GM23338 (cell line): ENCODE data around the gene MRPS34.

Experiments used
- CREB1 ChIP-seq: fragments of 250-450 bp; sonication (Bioruptor Pico); IDR thresholded peaks from 2 replicates; pipeline ENCODE4 v1.5.0; 2020; ENCODE audit warnings: low read depth, mild to moderate bottlenecking, moderate library complexity
- EZH2 ChIP-seq: fragments of 200-600 bp; sonication (generic); IDR thresholded peaks from one replicate; pipeline ENCODE4 v1.8.0; 2017; ENCODE audit warnings: antibody characterized with exemption, mild to moderate bottlenecking, low read depth; ENCODE audit not compliant: unreplicated experiment
- EZH2phosphoT487 ChIP-seq: fragments of 200-600 bp; sonication (generic); IDR thresholded peaks from one replicate; pipeline ENCODE4 v1.8.1; 2018; ENCODE audit warnings: antibody characterized with exemption; ENCODE audit not compliant: unreplicated experiment
- JUNB ChIP-seq: IDR thresholded peaks from one replicate; pipeline ENCODE4 v1.6.1; 2016; ENCODE audit warnings: antibody characterized with exemption; ENCODE audit not compliant: unreplicated experiment
- POLR2AphosphoS5 ChIP-seq: IDR thresholded peaks from 2 replicates; pipeline ENCODE4 v1.6.1; 2016; ENCODE audit warnings: antibody characterized with exemption, low read depth
- STAT1 ChIP-seq: IDR thresholded peaks from one replicate; pipeline ENCODE4 v1.6.1; 2016; ENCODE audit warnings: antibody characterized with exemption; ENCODE audit not compliant: unreplicated experiment
- TF ChIP-seq, protein P1 (sequence below), 2 experiments: fragments of 200-600 bp in 1 of 2; sonication (generic) in 1 of 2; conservative IDR thresholded peaks; 2 replicates each; pipeline versions ENCODE4 v1.5.1 to v1.6.1; 2016 to 2017; ENCODE audit warnings: antibody characterized with exemption in 2 of 2, low read depth in 2 of 2, mild to moderate bottlenecking in 2 of 2, moderate library complexity in 1 of 2
- TF ChIP-seq, protein P2 (sequence below): IDR thresholded peaks from one replicate; pipeline ENCODE4 v1.6.1; 2018; ENCODE audit warnings: antibody characterized with exemption; ENCODE audit not compliant: unreplicated experiment

DNA sequence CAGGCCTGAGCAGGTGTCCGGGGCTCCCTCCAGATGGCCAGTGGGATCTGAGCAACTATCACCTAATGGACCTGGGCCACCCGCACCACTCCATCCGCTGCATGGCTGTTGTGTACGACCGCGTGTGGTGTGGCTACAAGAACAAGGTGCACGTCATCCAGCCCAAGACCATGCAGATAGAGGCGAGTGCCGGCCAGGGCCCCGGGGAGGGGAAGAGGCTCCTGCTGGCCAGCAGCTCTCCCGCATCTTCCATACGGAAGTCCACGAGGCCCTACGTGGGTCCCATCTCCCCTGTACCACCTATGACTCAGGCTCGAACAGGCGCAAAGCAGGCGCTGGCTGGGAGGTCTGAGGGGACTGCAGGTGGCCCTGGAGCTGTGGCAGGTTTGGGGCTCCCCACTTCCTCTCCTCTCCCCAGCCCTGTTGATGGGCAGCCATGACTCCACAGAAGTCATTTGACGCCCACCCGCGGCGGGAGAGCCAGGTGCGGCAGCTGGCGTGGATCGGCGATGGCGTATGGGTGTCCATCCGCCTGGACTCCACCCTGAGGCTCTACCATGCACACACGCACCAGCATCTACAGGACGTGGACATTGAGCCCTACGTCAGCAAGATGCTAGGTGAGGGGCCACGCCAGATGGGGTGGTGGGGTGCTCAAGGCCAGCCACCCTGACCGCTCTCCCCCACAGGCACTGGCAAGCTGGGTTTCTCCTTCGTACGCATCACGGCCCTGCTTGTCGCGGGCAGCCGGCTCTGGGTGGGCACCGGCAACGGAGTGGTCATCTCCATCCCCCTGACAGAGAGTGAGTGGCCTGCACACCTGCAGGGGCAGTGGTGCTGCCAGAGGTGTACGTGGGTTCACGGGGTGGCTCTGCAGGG lies 5.6 kb downstream of the MRPS34 start:
- TF ChIP-seq EZH2phosphoT487, result no peak
- TF ChIP-seq, protein P1, sequence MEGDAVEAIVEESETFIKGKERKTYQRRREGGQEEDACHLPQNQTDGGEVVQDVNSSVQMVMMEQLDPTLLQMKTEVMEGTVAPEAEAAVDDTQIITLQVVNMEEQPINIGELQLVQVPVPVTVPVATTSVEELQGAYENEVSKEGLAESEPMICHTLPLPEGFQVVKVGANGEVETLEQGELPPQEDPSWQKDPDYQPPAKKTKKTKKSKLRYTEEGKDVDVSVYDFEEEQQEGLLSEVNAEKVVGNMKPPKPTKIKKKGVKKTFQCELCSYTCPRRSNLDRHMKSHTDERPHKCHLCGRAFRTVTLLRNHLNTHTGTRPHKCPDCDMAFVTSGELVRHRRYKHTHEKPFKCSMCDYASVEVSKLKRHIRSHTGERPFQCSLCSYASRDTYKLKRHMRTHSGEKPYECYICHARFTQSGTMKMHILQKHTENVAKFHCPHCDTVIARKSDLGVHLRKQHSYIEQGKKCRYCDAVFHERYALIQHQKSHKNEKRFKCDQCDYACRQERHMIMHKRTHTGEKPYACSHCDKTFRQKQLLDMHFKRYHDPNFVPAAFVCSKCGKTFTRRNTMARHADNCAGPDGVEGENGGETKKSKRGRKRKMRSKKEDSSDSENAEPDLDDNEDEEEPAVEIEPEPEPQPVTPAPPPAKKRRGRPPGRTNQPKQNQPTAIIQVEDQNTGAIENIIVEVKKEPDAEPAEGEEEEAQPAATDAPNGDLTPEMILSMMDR (conservative IDR thresholded peaks at IDR 0.05; ENCODE audit: low read depth in 2 of 2), result no peak
- TF ChIP-seq, protein P2, sequence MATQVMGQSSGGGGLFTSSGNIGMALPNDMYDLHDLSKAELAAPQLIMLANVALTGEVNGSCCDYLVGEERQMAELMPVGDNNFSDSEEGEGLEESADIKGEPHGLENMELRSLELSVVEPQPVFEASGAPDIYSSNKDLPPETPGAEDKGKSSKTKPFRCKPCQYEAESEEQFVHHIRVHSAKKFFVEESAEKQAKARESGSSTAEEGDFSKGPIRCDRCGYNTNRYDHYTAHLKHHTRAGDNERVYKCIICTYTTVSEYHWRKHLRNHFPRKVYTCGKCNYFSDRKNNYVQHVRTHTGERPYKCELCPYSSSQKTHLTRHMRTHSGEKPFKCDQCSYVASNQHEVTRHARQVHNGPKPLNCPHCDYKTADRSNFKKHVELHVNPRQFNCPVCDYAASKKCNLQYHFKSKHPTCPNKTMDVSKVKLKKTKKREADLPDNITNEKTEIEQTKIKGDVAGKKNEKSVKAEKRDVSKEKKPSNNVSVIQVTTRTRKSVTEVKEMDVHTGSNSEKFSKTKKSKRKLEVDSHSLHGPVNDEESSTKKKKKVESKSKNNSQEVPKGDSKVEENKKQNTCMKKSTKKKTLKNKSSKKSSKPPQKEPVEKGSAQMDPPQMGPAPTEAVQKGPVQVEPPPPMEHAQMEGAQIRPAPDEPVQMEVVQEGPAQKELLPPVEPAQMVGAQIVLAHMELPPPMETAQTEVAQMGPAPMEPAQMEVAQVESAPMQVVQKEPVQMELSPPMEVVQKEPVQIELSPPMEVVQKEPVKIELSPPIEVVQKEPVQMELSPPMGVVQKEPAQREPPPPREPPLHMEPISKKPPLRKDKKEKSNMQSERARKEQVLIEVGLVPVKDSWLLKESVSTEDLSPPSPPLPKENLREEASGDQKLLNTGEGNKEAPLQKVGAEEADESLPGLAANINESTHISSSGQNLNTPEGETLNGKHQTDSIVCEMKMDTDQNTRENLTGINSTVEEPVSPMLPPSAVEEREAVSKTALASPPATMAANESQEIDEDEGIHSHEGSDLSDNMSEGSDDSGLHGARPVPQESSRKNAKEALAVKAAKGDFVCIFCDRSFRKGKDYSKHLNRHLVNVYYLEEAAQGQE, result no peak
- TF ChIP-seq CREB1 (CRISPR knock-in tag), result no peak
- no peak for TF ChIP-seq EZH2
- TF ChIP-seq POLR2AphosphoS5, result no peak
- no peak for TF ChIP-seq STAT1
- TF ChIP-seq JUNB, result no peak
